ENCODE results near the gene CLDN6. TPM values are rescaled to one million over a fixed set of nuclear protein-coding genes. Genes with fewer than 3 reads are reported as not detected.

CLDN6 gene
- total and polyA plus RNA-seq, 2 of the 13 experiments (the other 11 are each of a cell fraction or from before 2014, with no cell fraction given): 5.9 to 7.6 TPM

DNA sequence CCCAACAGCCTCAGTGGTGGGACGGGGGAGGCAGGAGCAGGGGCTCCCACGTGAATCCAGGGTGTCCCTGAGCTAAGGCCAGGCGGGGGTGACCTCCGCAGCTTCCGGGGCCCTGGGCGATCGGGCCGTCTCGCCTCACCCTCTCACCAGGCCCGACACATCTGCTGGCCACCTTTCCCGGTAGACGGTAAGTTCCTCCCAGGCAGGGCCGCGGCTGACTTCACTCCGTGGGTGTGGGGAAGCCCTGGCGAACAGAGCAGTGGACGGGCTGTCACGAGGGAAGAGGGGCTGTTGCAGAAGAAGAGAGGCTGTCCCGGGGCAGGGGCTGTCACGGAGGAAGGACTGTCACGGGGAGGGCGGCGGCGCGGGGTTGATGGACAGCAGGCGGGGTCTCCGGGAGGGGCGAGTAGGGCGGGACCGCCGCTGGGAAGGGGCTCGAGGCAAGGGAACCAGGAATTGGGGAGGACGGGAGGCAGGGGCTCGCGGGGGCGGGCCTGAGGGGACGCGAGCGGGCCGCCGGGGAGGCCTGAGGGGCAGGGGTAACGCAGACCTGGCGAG lies 38.2 kb downstream of the CLDN6 start (continued):
- TF ChIP-seq, protein P1, sequence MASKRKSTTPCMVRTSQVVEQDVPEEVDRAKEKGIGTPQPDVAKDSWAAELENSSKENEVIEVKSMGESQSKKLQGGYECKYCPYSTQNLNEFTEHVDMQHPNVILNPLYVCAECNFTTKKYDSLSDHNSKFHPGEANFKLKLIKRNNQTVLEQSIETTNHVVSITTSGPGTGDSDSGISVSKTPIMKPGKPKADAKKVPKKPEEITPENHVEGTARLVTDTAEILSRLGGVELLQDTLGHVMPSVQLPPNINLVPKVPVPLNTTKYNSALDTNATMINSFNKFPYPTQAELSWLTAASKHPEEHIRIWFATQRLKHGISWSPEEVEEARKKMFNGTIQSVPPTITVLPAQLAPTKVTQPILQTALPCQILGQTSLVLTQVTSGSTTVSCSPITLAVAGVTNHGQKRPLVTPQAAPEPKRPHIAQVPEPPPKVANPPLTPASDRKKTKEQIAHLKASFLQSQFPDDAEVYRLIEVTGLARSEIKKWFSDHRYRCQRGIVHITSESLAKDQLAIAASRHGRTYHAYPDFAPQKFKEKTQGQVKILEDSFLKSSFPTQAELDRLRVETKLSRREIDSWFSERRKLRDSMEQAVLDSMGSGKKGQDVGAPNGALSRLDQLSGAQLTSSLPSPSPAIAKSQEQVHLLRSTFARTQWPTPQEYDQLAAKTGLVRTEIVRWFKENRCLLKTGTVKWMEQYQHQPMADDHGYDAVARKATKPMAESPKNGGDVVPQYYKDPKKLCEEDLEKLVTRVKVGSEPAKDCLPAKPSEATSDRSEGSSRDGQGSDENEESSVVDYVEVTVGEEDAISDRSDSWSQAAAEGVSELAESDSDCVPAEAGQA (IDR thresholded peaks at IDR 0.05; ENCODE audit: low read depth): no peak
- TF ChIP-seq, protein P1 (CRISPR knock-in tag; IDR thresholded peaks at IDR 0.05; ENCODE audit: borderline replicate concordance): no peak
- TF ChIP-seq, protein P2, sequence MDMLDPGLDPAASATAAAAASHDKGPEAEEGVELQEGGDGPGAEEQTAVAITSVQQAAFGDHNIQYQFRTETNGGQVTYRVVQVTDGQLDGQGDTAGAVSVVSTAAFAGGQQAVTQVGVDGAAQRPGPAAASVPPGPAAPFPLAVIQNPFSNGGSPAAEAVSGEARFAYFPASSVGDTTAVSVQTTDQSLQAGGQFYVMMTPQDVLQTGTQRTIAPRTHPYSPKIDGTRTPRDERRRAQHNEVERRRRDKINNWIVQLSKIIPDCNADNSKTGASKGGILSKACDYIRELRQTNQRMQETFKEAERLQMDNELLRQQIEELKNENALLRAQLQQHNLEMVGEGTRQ (IDR thresholded peaks at IDR 0.05; ENCODE audit: low read depth, low read length): no peak
- TF ChIP-seq, protein P2 (CRISPR knock-in tag; IDR thresholded peaks at IDR 0.05; ENCODE audit: borderline replicate concordance): no peak
- TF ChIP-seq AKAP8 (CRISPR knock-in tag; IDR thresholded peaks at IDR 0.05): no peak
- TF ChIP-seq ZNF629 (CRISPR knock-in tag; conservative IDR thresholded peaks at IDR 0.05): no peak
- no peak for TF ChIP-seq SNAPC2 (CRISPR knock-in tag; IDR thresholded peaks at IDR 0.05)
- no peak for TF ChIP-seq ONECUT2 (CRISPR knock-in tag; IDR thresholded peaks at IDR 0.05)
- TF ChIP-seq TMF1 (CRISPR knock-in tag; IDR thresholded peaks at IDR 0.05; ENCODE audit: low read depth): 0 out of 2 replicates have a peak, but pooled peaks have one; percentile 13
- 0 out of 2 replicates have a peak, but pooled peaks have one; percentile 39 for TF ChIP-seq NRL (CRISPR knock-in tag; IDR thresholded peaks at IDR 0.05; ENCODE audit: borderline replicate concordance)
- TF ChIP-seq, protein P3, sequence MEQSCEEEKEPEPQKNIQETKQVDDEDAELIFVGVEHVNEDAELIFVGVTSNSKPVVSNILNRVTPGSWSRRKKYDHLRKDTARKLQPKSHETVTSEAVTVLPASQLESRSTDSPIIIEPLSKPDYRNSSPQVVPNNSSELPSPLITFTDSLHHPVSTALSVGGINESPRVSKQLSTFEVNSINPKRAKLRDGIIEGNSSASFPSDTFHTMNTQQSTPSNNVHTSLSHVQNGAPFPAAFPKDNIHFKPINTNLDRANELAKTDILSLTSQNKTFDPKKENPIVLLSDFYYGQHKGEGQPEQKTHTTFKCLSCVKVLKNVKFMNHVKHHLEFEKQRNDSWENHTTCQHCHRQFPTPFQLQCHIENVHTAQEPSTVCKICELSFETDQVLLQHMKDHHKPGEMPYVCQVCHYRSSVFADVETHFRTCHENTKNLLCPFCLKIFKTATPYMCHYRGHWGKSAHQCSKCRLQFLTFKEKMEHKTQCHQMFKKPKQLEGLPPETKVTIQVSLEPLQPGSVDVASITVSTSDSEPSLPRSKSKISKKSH (CRISPR knock-in tag; IDR thresholded peaks at IDR 0.05; ENCODE audit: borderline replicate concordance): peak; percentile 68; the same call in 1 of the 2 replicates
- TF ChIP-seq, protein P4, sequence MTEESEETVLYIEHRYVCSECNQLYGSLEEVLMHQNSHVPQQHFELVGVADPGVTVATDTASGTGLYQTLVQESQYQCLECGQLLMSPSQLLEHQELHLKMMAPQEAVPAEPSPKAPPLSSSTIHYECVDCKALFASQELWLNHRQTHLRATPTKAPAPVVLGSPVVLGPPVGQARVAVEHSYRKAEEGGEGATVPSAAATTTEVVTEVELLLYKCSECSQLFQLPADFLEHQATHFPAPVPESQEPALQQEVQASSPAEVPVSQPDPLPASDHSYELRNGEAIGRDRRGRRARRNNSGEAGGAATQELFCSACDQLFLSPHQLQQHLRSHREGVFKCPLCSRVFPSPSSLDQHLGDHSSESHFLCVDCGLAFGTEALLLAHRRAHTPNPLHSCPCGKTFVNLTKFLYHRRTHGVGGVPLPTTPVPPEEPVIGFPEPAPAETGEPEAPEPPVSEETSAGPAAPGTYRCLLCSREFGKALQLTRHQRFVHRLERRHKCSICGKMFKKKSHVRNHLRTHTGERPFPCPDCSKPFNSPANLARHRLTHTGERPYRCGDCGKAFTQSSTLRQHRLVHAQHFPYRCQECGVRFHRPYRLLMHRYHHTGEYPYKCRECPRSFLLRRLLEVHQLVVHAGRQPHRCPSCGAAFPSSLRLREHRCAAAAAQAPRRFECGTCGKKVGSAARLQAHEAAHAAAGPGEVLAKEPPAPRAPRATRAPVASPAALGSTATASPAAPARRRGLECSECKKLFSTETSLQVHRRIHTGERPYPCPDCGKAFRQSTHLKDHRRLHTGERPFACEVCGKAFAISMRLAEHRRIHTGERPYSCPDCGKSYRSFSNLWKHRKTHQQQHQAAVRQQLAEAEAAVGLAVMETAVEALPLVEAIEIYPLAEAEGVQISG (CRISPR knock-in tag; IDR thresholded peaks at IDR 0.05): no peak
- 0 out of 2 replicates have a peak, but pooled peaks have one; percentile 3 for TF ChIP-seq ZNF777 (CRISPR knock-in tag; IDR thresholded peaks at IDR 0.05)
- TF ChIP-seq AGO2 (optimal IDR thresholded peaks at IDR 0.05; ENCODE audit: low read depth, low read length): peak; percentile 29
- TF ChIP-seq CCDC6 (CRISPR knock-in tag; IDR thresholded peaks at IDR 0.05): no peak; the same call in 1 of the 2 replicates
